ENCODE measurements around the gene KRT86. TPM values are rescaled to one million over a fixed set of nuclear protein-coding genes. Genes with fewer than 3 reads are reported as not detected.
A peak's percentile ranks its signal among the peaks of the same experiment; 100 is the strongest.
"Not testable (repeated sequence)": the region's sequence is repeated elsewhere in the genome, so short reads cannot be mapped to it uniquely, and the experiment has no call there.

The KRT86 gene
- total RNA-seq, 1 donor = not detected

DNA sequence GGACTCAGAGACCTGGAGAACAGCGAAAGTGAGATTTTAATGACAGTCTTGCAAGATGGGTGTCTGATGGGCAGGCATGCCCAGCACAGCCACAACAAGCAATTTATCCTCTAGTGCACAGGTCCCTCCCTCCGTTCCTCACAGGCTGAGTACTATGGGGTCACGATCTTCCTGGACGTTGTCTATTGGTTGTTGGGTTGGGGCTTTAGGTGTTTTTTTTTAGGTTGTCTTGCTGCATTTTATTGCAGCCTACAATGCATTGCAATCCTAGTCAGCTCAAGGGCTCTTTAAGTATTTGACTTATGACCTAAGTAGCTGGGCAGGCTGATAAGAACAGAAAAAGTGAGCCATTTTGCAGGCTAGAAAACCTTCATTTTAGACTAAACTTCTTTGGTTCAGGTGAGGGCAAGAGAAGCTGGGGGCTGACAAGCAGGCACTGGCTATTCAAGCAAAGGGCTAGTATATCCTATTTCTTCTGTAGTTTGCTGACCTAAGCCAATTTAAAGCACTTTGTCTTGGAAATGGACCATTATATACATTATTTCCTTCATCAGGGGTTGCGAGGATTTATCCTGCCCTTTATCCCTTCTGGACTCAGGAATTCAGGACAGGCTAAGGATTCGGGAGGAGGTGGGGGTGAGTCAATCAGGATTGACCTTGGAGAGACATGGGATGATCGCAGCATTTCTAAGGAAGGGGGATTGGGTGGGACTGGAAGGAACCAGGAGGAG lies 35.4 kb upstream of the KRT86 start:
- no peak for DNase-seq (ENCODE audit: low read depth)
- TF ChIP-seq, protein P1, sequence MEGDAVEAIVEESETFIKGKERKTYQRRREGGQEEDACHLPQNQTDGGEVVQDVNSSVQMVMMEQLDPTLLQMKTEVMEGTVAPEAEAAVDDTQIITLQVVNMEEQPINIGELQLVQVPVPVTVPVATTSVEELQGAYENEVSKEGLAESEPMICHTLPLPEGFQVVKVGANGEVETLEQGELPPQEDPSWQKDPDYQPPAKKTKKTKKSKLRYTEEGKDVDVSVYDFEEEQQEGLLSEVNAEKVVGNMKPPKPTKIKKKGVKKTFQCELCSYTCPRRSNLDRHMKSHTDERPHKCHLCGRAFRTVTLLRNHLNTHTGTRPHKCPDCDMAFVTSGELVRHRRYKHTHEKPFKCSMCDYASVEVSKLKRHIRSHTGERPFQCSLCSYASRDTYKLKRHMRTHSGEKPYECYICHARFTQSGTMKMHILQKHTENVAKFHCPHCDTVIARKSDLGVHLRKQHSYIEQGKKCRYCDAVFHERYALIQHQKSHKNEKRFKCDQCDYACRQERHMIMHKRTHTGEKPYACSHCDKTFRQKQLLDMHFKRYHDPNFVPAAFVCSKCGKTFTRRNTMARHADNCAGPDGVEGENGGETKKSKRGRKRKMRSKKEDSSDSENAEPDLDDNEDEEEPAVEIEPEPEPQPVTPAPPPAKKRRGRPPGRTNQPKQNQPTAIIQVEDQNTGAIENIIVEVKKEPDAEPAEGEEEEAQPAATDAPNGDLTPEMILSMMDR (IDR thresholded peaks at IDR 0.05; ENCODE audit: insufficient read depth, low read length) = no peak
- H3K4me3 ChIP-seq (ENCODE audit: low read depth, low read length) = no peak overlapping the region

GRCh38 chr12:52239767-52240166 lies 34.7 kb upstream of the KRT86 start:
- no peak overlapping the region for H3K4me3 ChIP-seq (ENCODE audit: low read depth, low read length)
- no peak for DNase-seq (ENCODE audit: low read depth)
- TF ChIP-seq, protein P1 (IDR thresholded peaks at IDR 0.05; ENCODE audit: insufficient read depth, low read length) = no peak

- not testable (repeated sequence) for H3K4me3 ChIP-seq (ENCODE audit: low read depth, low read length); DNase-seq (ENCODE audit: low read depth)
These were observed 34.2 kb upstream of the KRT86 start for GRCh38 chr12:52240247-52240646.

DNA sequence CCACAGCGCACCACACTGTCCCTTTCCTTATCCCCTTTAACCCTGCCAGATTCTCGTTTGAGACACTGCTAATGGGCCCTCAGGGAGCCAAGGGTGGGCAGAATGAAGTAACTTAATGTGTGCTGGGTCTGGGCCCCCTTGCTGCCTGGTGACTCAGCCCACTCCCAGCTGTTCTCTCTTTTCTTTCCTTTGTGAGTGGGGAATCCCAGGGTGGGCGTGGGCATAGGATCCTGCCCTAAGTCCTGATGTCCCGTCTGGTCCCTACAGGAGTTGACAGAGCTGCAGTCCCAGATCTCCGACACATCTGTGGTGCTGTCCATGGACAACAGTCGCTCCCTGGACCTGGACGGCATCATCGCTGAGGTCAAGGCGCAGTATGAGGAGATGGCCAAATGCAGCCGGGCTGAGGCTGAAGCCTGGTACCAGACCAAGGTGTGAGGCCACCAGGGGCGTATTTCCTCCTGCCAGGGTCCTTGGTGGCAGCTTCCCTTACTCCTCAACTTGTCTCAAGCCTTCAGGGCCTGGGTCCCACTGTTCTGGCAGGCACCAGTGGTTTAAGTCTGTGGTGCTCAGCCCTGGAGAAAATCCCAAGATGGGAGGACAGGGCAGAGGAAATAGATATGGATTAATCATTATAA lies 33.1 kb upstream of the KRT86 start:
- no peak for DNase-seq (ENCODE audit: low read depth)
- H3K4me3 ChIP-seq (ENCODE audit: low read depth, low read length) = no peak overlapping the region
- TF ChIP-seq, protein P1 (IDR thresholded peaks at IDR 0.05; ENCODE audit: insufficient read depth, low read length) = no peak

DNA sequence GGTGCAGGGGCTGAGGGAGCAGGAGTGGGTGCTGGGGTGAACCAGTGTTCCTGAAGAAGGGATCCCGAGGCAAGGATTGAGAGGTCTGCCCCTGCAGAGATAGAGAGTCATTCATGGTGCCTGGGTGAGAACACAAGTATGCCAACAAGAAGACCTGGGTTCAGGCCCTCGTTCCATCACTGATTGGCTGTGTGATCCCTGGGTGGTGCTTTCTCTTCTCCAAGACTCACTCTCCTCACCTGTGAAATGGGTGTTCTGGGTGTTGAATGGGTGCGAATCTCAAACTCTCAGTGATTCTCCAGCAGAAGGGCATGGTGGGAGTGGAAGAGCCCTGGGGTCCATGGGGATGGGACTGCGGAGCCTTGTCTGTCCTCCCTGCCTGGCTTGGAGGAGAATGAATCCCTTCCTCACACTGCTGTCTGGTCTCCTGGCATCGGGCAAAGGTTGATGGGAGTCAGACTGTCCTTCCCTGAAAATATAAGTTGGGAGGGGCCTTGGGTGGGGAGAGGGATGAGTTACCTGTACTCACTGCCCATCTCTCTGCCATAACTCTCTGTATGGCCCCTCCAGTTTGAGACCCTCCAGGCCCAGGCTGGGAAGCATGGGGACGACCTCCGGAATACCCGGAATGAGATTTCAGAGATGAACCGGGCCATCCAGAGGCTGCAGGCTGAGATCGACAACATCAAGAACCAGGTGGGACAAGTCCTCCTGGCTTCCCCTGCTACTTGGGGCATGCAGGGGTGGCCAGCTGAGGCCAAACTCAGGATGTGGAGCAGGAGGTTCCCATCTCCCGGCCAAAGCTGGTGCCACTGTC lies 31.8 kb upstream of the KRT86 start:
- TF ChIP-seq, protein P1 (IDR thresholded peaks at IDR 0.05; ENCODE audit: insufficient read depth, low read length) = no peak
- DNase-seq (ENCODE audit: low read depth) = no peak
- no peak overlapping the region for H3K4me3 ChIP-seq (ENCODE audit: low read depth, low read length)

DNA sequence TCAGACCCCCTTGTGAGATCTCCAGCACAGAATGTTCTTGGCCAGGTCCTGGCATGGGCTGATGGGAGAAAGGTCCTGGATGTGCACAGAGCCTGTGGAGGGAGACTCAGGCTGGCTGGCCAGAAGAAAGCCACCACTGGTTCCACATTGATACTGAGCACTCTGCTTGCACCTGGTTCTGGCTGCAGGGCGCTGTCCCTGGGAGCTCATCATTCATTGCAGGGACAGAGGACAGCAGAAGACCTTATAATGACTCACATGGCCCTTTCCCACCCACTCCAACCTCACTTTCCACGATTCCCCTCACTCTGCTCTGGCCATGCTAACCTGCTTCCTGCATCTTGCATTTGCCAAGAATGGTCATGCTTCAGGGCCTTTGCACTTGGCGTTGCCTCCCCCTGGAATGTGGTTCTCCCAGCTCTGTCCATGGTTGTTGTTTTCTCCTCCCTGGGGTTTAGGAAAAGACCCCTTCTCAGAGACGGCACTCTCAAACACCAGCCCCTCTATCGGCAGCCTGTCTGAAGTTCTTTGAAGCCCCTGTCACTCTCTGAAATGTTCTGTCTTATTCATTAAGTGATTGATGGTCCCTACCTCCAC lies 31.1 kb upstream of the KRT86 start:
- TF ChIP-seq, protein P1 (IDR thresholded peaks at IDR 0.05; ENCODE audit: insufficient read depth, low read length) = no peak
- DNase-seq (ENCODE audit: low read depth) = peak; percentile 33
- H3K4me3 ChIP-seq (ENCODE audit: low read depth, low read length) = no peak overlapping the region
